ENCODE results near the gene SF3B2.

The SF3B2 gene

DNA sequence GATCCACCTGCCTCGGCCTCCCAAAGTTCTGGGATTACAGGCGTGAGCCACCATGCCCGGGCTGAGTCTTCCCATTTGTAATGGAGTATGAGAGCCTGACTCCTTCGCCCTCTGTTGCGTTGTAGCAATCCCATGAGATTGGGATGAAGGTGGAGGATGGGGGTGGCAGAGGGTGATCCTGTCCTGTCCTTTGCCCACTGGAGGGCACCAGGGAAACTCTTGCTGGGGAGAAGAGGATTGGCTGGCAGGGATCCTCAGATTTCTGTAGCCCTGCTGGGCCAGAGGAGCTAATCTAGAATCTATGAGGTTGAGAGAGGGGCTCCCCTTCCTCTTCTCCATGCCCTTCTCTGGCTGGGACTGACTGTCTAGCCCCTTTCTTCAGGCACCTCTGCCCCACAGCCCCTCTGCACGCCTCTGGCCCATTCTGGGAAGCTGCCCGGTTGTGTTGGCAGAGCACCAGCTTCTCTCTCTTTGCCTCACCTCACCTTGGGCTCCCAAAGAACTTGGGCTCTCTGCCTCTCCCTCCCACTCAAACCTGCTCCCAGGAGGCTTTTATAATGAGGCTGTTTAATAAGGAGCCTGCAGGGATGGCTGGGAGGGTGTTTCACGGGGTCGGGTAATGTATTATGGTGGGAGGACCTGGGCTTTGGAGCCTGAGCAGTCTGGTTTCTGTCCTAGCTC lies 16.4 kb upstream of the SF3B2 start:
- no peaks in the 10 kb centered on the region for H3K27me3 ChIP-seq (ENCODE audit: insufficient read depth, low read depth, severe bottlenecking)
- no peak for DNase-seq
- peaks cover 8% of the 10 kb centered on the region for H3K36me3 ChIP-seq
- peaks cover 6% of the 10 kb centered on the region for H3K9me3 ChIP-seq (ENCODE audit: severe bottlenecking)
- no peak for TF ChIP-seq CTCF (IDR thresholded peaks at IDR 0.05; ENCODE audit: low read depth, low read length)
- no peak overlapping the region for H3K4me3 ChIP-seq (ENCODE audit: low read depth, low read length)
- H3K27ac ChIP-seq = no peak overlapping the region

DNA sequence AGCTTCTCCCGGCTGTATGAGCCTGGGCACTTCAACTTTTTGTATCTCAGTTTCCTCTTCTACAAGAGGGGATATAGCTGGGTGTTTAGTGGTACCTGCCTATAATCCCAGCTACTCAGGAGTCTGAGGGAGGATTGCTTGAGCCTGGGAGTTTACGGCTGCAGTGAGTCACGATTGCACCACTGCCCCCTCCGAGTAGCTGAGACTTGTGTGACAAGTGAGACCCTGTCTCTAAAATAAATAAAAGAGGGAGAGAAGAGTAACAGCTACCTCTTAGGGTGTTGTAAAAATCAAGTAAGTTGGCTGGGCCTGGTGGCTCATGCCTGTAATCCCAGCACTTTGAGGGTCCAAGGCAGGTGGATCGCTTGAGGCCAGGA lies 15.8 kb upstream of the SF3B2 start:
- DNase-seq = no peak
- Histone ChIP-seq H3K4me3 (ENCODE audit: low read depth, low read length) (no peak overlapping the region), H3K9me3 (ENCODE audit: severe bottlenecking) (peaks cover 6% of the 10 kb centered on the region), H3K27ac (no peak overlapping the region), H3K36me3 (peaks cover 14% of the 10 kb centered on the region), H3K27me3 (ENCODE audit: insufficient read depth, low read depth, severe bottlenecking) (no peaks in the 10 kb centered on the region)
- TF ChIP-seq CTCF (IDR thresholded peaks at IDR 0.05; ENCODE audit: low read depth, low read length) = no peak

- no peak for DNase-seq
- Histone ChIP-seq H3K4me3 (ENCODE audit: low read depth, low read length) (no peak overlapping the region), H3K36me3 (peaks cover 24% of the 10 kb centered on the region), H3K27ac (no peak overlapping the region), H3K9me3 (ENCODE audit: severe bottlenecking) (peaks cover 6% of the 10 kb centered on the region), H3K27me3 (ENCODE audit: insufficient read depth, low read depth, severe bottlenecking) (no peaks in the 10 kb centered on the region)
- TF ChIP-seq CTCF (IDR thresholded peaks at IDR 0.05; ENCODE audit: low read depth, low read length) = no peak
Measured at GRCh38 chr11:66037327-66037726, 14.8 kb upstream of the SF3B2 start.

DNA sequence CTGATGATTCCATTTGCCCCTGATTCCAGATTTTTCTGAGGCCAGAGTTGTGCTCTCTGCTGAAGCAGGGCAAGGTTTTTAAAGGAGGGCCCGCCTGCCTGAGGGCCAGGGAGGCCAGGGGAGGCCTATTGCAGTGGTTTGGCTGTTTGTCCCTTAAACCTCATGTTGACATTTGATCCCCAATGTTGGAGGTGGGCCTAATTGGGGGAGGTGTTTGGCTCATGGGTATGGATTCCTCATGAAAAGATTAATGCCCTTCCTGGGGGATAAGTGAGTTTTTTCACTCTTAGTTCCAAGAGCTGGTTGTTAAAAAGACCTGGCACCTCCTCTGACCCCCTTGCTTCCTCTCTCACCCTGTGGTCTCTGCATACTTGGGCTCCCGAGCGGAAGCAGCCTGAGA lies 12.4 kb upstream of the SF3B2 start:
- peaks cover 6% of the 10 kb centered on the region for H3K9me3 ChIP-seq (ENCODE audit: severe bottlenecking)
- H3K36me3 ChIP-seq = peaks cover 44% of the 10 kb centered on the region
- H3K4me3 ChIP-seq (ENCODE audit: low read depth, low read length) = no peak overlapping the region
- DNase-seq = no peak
- H3K27ac ChIP-seq = no peak overlapping the region
- TF ChIP-seq CTCF (IDR thresholded peaks at IDR 0.05; ENCODE audit: low read depth, low read length) = no peak
- no peaks in the 10 kb centered on the region for H3K27me3 ChIP-seq (ENCODE audit: insufficient read depth, low read depth, severe bottlenecking)

GRCh38 chr11:66042227-66042995 lies 9.8 kb upstream of the SF3B2 start:
- H3K9me3 ChIP-seq (ENCODE audit: severe bottlenecking) = peaks cover under 1% of the 10 kb centered on the region
- H3K36me3 ChIP-seq = peaks cover 50% of the 10 kb centered on the region
- H3K27ac ChIP-seq = no peak overlapping the region
- no peak for DNase-seq
- no peak overlapping the region for H3K4me3 ChIP-seq (ENCODE audit: low read depth, low read length)
- H3K27me3 ChIP-seq (ENCODE audit: insufficient read depth, low read depth, severe bottlenecking) = no peaks in the 10 kb centered on the region
- TF ChIP-seq CTCF (IDR thresholded peaks at IDR 0.05; ENCODE audit: low read depth, low read length) = no peak

All from WERI-Rb-1 (cell line).